ENCODE results near the gene DOK4.
"Not testable (repeated sequence)": the region's sequence is repeated elsewhere in the genome, so short reads cannot be mapped to it uniquely, and the experiment has no call there.

DOK4 gene

DNA sequence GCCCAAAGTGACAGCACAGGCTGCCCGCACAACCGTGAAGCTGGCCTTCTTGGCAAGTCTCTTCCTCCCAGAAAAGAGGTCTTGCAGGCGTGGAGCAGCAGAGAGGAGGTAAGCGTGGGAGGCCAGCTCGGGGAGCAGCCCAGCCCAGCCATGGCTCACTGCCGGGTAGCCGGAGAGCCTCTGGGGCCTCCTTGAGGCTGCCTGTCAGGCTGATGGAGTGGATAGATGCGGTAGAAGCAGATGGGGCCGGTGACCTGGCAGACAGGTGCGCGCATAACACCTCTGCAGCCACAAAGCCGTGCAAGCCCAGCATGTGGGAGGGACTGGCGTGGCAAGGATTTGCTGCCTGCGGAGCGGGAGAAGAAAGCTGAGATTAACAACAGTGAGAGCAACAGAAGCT lies 17.1 kb upstream of the DOK4 start:
- H3K4me3 ChIP-seq (replicated peaks in 1 of 2; ENCODE audit: low read depth in 2 of 2, low read length in 2 of 2): no peak overlapping the region
- peak in 1 of 2 donors; percentile 21 for DNase-seq (ENCODE audit: low read depth in 2 of 2)
- no peak for TF ChIP-seq CTCF (IDR thresholded peaks at IDR 0.05; ENCODE audit: low read depth, low read length)

GRCh38 chr16:57502048-57502775 lies 15.9 kb upstream of the DOK4 start:
- no peak for TF ChIP-seq CTCF (IDR thresholded peaks at IDR 0.05; ENCODE audit: low read depth, low read length)
- DNase-seq (ENCODE audit: low read depth in 2 of 2): no peak
- no peak overlapping the region for H3K4me3 ChIP-seq (replicated peaks in 1 of 2; ENCODE audit: low read depth in 2 of 2, low read length in 2 of 2)

- TF ChIP-seq CTCF (IDR thresholded peaks at IDR 0.05; ENCODE audit: low read depth, low read length): no peak
- H3K4me3 ChIP-seq (replicated peaks in 1 of 2; ENCODE audit: low read depth in 2 of 2, low read length in 2 of 2): no peak overlapping the region
- DNase-seq (ENCODE audit: low read depth in 2 of 2): no peak
Observed at GRCh38 chr16:57501492-57501891, 15.2 kb upstream of the DOK4 start.

DNA sequence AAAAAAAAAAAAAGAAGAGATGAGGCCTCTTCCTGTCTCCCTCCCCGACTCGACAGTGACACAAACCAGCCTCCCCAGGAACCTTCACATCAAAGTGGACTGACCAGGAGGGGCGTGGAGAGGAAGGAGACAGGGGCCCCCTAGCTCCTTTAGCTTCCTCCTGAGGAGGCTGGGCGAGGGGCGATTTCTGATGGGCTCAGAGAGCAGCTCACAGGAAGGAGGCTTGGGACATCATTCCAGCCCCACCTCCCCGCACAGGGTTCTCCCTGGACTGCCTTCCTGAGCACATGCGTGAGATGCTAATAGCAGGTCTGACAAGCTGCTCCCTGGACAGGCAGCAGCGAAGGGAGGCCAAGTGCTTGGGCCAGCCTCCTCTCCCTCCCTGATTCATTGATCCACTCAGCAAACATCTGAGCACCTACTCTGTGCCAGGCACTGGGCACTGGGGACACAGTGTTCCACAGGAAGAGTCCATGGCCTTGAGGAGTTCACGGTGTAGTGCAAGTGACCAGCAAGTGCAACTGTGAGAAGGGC lies 14.4 kb upstream of the DOK4 start:
- TF ChIP-seq CTCF (IDR thresholded peaks at IDR 0.05; ENCODE audit: low read depth, low read length): no peak
- H3K4me3 ChIP-seq (replicated peaks in 1 of 2; ENCODE audit: low read depth in 2 of 2, low read length in 2 of 2): no peak overlapping the region
- no peak for DNase-seq (ENCODE audit: low read depth in 2 of 2)

DNA sequence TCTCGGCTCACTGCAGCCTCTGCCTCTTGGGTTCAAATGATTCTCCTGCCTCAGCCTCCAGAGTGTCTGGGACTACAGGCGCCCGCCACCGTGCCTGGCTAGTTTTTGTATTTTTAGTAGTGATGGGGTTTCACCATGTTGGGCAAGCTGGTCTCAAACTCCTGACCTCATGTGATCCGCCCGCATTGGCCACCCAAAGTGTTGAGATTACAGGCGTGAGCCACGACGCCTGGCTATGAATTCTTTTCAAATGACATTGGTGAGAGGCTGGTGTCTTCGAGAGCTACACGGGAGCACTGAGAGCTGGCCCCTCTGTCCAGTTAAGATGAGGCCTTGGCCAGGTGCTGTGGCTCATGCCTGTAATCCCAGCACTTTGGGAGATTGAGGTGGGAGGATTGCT lies 13.6 kb upstream of the DOK4 start:
- DNase-seq (ENCODE audit: low read depth in 2 of 2); H3K4me3 ChIP-seq (replicated peaks in 1 of 2; ENCODE audit: low read depth in 2 of 2, low read length in 2 of 2): not testable (repeated sequence)

GRCh38 chr16:57498031-57498430 lies 11.7 kb upstream of the DOK4 start:
- H3K4me3 ChIP-seq (replicated peaks in 1 of 2; ENCODE audit: low read depth in 2 of 2, low read length in 2 of 2): no peak overlapping the region
- TF ChIP-seq CTCF (IDR thresholded peaks at IDR 0.05; ENCODE audit: low read depth, low read length): no peak
- no peak for DNase-seq (ENCODE audit: low read depth in 2 of 2)

GRCh38 chr16:57497121-57497520 lies 10.8 kb upstream of the DOK4 start:
- no peak for TF ChIP-seq CTCF (IDR thresholded peaks at IDR 0.05; ENCODE audit: low read depth, low read length)
- no peak overlapping the region for H3K4me3 ChIP-seq (replicated peaks in 1 of 2; ENCODE audit: low read depth in 2 of 2, low read length in 2 of 2)
- no peak for DNase-seq (ENCODE audit: low read depth in 2 of 2)

Measured in cardiac fibroblast (primary cell).